GM23338 (cell line): ENCODE data around the gene OR4D6. TPM values are rescaled to one million over a fixed set of nuclear protein-coding genes. Genes with fewer than 3 reads are reported as not detected.

Experiments used
- ATAC-seq: fragments of 200-7000 bp; cut with Tn5 transposase; 3 replicates; pipeline ENCODE4 v1.9.1; 2020
- DNase-seq: peaks from one replicate; pipeline ENCODE4 v3.0.0-alpha.2; 2015; ENCODE audit warnings: low spot score
- H2AFZ ChIP-seq: fragments of 200-600 bp; sonication (generic); 2 replicates; pipeline ENCODE4 v1.8.0; 2016; ENCODE audit warnings: antibody characterized with exemption, mild to moderate bottlenecking, moderate library complexity
- H3F3A ChIP-seq: fragments of 200-600 bp; sonication (generic); replicated peaks from 2 replicates; pipeline ENCODE4 v1.8.0; 2017; ENCODE audit warnings: antibody characterized with exemption, mixed run types, low read depth
- H3K27ac ChIP-seq: fragments of 200-600 bp; sonication (generic); 2 replicates; pipeline ENCODE4 v1.6.1; 2016; ENCODE audit warnings: low read depth
- H3K27me3 ChIP-seq: fragments of 200-600 bp; sonication (generic); 2 replicates; pipeline ENCODE4 v1.8.0; 2016; ENCODE audit warnings: mild to moderate bottlenecking, mixed run types, moderate library complexity; ENCODE audit not compliant: insufficient read depth
- H3K36me3 ChIP-seq: fragments of 200-600 bp; sonication (generic); 2 replicates; pipeline ENCODE4 v1.8.0; 2016; ENCODE audit warnings: mild to moderate bottlenecking; ENCODE audit not compliant: insufficient read depth
- H3K4me1 ChIP-seq: fragments of 200-600 bp; sonication (generic); 2 replicates; pipeline ENCODE4 v1.8.0; 2016; ENCODE audit warnings: mild to moderate bottlenecking, moderate library complexity; ENCODE audit not compliant: insufficient read depth
- H3K4me2 ChIP-seq: fragments of 200-600 bp; sonication (generic); 2 replicates; pipeline ENCODE4 v1.7.1; 2017; ENCODE audit warnings: mixed run types
- H3K4me3 ChIP-seq: fragments of 200-600 bp; sonication (generic); 2 replicates; pipeline ENCODE4 v1.6.1; 2016; ENCODE audit warnings: mixed run types
- H3K79me2 ChIP-seq: fragments of 200-600 bp; sonication (generic); replicated peaks from 2 replicates; pipeline ENCODE4 v1.8.0; 2017; ENCODE audit warnings: mild to moderate bottlenecking; ENCODE audit not compliant: insufficient read depth
- H3K9me2 ChIP-seq: fragments of 200-600 bp; sonication (generic); 2 replicates; pipeline ENCODE4 v1.8.0; 2017; ENCODE audit not compliant: insufficient read depth
- H4K20me1 ChIP-seq: fragments of 200-600 bp; sonication (generic); replicated peaks from 2 replicates; pipeline ENCODE4 v1.8.0; 2017; ENCODE audit warnings: mild to moderate bottlenecking; ENCODE audit not compliant: insufficient read depth
- H3K27ac Mint-ChIP-seq: 2 replicates; pipeline ENCODE4 v1.8.0; 2020; ENCODE audit warnings: inconsistent platforms, mild to moderate bottlenecking, moderate library complexity, mixed read lengths
- H3K27me3 Mint-ChIP-seq: 3 replicates; pipeline ENCODE4 v1.8.0; 2022; ENCODE audit warnings: low read depth, mild to moderate bottlenecking, moderate library complexity, mixed read lengths, inconsistent platforms; ENCODE audit not compliant: insufficient read depth, poor library complexity
- H3K36me3 Mint-ChIP-seq: 3 replicates; pipeline ENCODE4 v1.8.0; 2021; ENCODE audit warnings: low read depth, mild to moderate bottlenecking, inconsistent platforms, moderate library complexity, mixed read lengths
- H3K4me1 Mint-ChIP-seq: 3 replicates; pipeline ENCODE4 v1.8.0; 2020; ENCODE audit warnings: mild to moderate bottlenecking, inconsistent platforms, mixed read lengths
- H3K4me3 Mint-ChIP-seq: 3 replicates; pipeline ENCODE4 v1.8.0; 2021; ENCODE audit warnings: moderate library complexity, mild to moderate bottlenecking, inconsistent platforms, mixed read lengths
- H3K9me3 Mint-ChIP-seq: 3 replicates; pipeline ENCODE4 v1.8.0; 2020; ENCODE audit warnings: moderate library complexity, mild to moderate bottlenecking, inconsistent platforms, mixed read lengths
- CREB1 ChIP-seq: fragments of 250-450 bp; sonication (Bioruptor Pico); IDR thresholded peaks from 2 replicates; pipeline ENCODE4 v1.5.0; 2020; ENCODE audit warnings: low read depth, mild to moderate bottlenecking, moderate library complexity
- EZH2 ChIP-seq: fragments of 200-600 bp; sonication (generic); IDR thresholded peaks from one replicate; pipeline ENCODE4 v1.8.0; 2017; ENCODE audit warnings: antibody characterized with exemption, mild to moderate bottlenecking, low read depth; ENCODE audit not compliant: unreplicated experiment
- EZH2phosphoT487 ChIP-seq: fragments of 200-600 bp; sonication (generic); IDR thresholded peaks from one replicate; pipeline ENCODE4 v1.8.1; 2018; ENCODE audit warnings: antibody characterized with exemption; ENCODE audit not compliant: unreplicated experiment
- JUNB ChIP-seq: IDR thresholded peaks from one replicate; pipeline ENCODE4 v1.6.1; 2016; ENCODE audit warnings: antibody characterized with exemption; ENCODE audit not compliant: unreplicated experiment
- NANOG ChIP-seq: IDR thresholded peaks from 2 replicates; pipeline ENCODE4 v1.6.1; 2016; ENCODE audit warnings: antibody characterized with exemption, borderline replicate concordance
- POLR2AphosphoS5 ChIP-seq: IDR thresholded peaks from 2 replicates; pipeline ENCODE4 v1.6.1; 2016; ENCODE audit warnings: antibody characterized with exemption, low read depth
- STAT1 ChIP-seq: IDR thresholded peaks from one replicate; pipeline ENCODE4 v1.6.1; 2016; ENCODE audit warnings: antibody characterized with exemption; ENCODE audit not compliant: unreplicated experiment
- ZNF114 ChIP-seq: fragments of 250-450 bp; sonication (Bioruptor Pico); IDR thresholded peaks from 2 replicates; pipeline ENCODE4 v1.5.0; 2020; ENCODE audit warnings: mild to moderate bottlenecking, moderate library complexity
- ZNF331 ChIP-seq: fragments of 250-450 bp; sonication (Bioruptor Pico); IDR thresholded peaks from 2 replicates; pipeline ENCODE4 v1.5.0; 2020; ENCODE audit warnings: low read depth, mild to moderate bottlenecking, moderate library complexity
- polyA plus RNA-seq: library from polyadenylated mRNA; unstranded; fragments of >200 nt; fragmentation: Nextera tagmentation; extraction: Ambion mirVana; gene quantifications from 2 replicates; pipeline ENCODE4 v1.2.1, GENCODE V29; 2016
- total RNA-seq: library from RNA; depleted of rRNA; stranded (reverse); fragments of >200 nt; shearing (Covaris generic); gene quantifications from 2 replicates; pipeline ENCODE4 v1.2.3, GENCODE V29; 2014
- TF ChIP-seq, protein P1 (sequence below): IDR thresholded peaks from 2 replicates; pipeline ENCODE4 v1.6.1; 2016; ENCODE audit warnings: antibody characterized with exemption
- TF ChIP-seq, protein P2 (sequence below), 2 experiments: fragments of 200-600 bp in 1 of 2; sonication (generic) in 1 of 2; conservative IDR thresholded peaks; 2 replicates each; pipeline versions ENCODE4 v1.5.1 to v1.6.1; 2016 to 2017; ENCODE audit warnings: antibody characterized with exemption in 2 of 2, low read depth in 2 of 2, mild to moderate bottlenecking in 2 of 2, moderate library complexity in 1 of 2
- TF ChIP-seq, protein P3 (sequence below): fragments of 250-450 bp; sonication (Bioruptor Pico); IDR thresholded peaks from 2 replicates; pipeline ENCODE4 v1.5.0; 2020; ENCODE audit warnings: mild to moderate bottlenecking, moderate library complexity
- TF ChIP-seq, protein P4 (sequence below): IDR thresholded peaks from one replicate; pipeline ENCODE4 v1.6.1; 2018; ENCODE audit warnings: antibody characterized with exemption; ENCODE audit not compliant: unreplicated experiment

Gene OR4D6
- total and polyA plus RNA-seq, 2 experiments from 2014 or later: not detected

DNA sequence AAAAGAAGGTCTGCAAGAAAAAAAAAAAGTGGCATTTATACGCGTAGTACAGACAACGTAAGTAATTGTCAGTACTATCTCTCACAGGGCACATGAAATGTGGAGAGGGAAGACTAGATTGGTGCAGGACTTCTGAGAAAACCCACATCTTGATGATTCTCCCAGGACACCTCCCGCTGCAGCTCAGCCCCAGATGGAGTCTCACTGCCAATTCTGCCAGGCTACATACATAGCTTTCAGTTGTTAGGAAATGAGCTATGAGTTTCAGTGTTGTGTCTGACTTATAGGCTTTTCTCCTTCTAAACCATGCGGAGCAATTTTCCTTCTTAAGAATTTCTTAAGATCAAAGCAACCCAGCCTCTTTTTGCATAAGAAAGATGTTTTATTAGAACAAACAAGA is 40.1 kb upstream of the OR4D6 start:
- H3K9me2 ChIP-seq: peaks cover 15% of the 10 kb centered on the region
- DNase-seq: no peak
- Mint-ChIP-seq H3K27me3 (no peaks in the 10 kb centered on the region), H3K9me3 (peaks cover 9% of the 10 kb centered on the region), H3K4me3 (no peak overlapping the region), H3K4me1 (no peaks in the 10 kb centered on the region), H3K27ac (no peak overlapping the region), H3K36me3 (no peaks in the 10 kb centered on the region; the same call in 2 of the 3 replicates)
- H3F3A ChIP-seq: no peaks in the 10 kb centered on the region
- H3K4me3 ChIP-seq: no peak overlapping the region
- H3K27ac ChIP-seq: no peak overlapping the region
- H3K4me1 ChIP-seq: no peaks in the 10 kb centered on the region
- no peaks in the 10 kb centered on the region for H3K36me3 ChIP-seq
- no peaks in the 10 kb centered on the region for H4K20me1 ChIP-seq
- H3K27me3 ChIP-seq: no peaks in the 10 kb centered on the region
- no peak for TF ChIP-seq NANOG
- no peak for TF ChIP-seq ZNF114 (CRISPR knock-in tag)
- TF ChIP-seq STAT1: no peak
- no peak for TF ChIP-seq EZH2
- no peak for TF ChIP-seq CREB1
- TF ChIP-seq, protein P1, sequence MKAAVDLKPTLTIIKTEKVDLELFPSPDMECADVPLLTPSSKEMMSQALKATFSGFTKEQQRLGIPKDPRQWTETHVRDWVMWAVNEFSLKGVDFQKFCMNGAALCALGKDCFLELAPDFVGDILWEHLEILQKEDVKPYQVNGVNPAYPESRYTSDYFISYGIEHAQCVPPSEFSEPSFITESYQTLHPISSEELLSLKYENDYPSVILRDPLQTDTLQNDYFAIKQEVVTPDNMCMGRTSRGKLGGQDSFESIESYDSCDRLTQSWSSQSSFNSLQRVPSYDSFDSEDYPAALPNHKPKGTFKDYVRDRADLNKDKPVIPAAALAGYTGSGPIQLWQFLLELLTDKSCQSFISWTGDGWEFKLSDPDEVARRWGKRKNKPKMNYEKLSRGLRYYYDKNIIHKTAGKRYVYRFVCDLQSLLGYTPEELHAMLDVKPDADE: no peak
- TF ChIP-seq EZH2phosphoT487: no peak
- TF ChIP-seq, protein P2, sequence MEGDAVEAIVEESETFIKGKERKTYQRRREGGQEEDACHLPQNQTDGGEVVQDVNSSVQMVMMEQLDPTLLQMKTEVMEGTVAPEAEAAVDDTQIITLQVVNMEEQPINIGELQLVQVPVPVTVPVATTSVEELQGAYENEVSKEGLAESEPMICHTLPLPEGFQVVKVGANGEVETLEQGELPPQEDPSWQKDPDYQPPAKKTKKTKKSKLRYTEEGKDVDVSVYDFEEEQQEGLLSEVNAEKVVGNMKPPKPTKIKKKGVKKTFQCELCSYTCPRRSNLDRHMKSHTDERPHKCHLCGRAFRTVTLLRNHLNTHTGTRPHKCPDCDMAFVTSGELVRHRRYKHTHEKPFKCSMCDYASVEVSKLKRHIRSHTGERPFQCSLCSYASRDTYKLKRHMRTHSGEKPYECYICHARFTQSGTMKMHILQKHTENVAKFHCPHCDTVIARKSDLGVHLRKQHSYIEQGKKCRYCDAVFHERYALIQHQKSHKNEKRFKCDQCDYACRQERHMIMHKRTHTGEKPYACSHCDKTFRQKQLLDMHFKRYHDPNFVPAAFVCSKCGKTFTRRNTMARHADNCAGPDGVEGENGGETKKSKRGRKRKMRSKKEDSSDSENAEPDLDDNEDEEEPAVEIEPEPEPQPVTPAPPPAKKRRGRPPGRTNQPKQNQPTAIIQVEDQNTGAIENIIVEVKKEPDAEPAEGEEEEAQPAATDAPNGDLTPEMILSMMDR (conservative IDR thresholded peaks at IDR 0.05; ENCODE audit: low read depth in 2 of 2): no peak
- TF ChIP-seq, protein P3, sequence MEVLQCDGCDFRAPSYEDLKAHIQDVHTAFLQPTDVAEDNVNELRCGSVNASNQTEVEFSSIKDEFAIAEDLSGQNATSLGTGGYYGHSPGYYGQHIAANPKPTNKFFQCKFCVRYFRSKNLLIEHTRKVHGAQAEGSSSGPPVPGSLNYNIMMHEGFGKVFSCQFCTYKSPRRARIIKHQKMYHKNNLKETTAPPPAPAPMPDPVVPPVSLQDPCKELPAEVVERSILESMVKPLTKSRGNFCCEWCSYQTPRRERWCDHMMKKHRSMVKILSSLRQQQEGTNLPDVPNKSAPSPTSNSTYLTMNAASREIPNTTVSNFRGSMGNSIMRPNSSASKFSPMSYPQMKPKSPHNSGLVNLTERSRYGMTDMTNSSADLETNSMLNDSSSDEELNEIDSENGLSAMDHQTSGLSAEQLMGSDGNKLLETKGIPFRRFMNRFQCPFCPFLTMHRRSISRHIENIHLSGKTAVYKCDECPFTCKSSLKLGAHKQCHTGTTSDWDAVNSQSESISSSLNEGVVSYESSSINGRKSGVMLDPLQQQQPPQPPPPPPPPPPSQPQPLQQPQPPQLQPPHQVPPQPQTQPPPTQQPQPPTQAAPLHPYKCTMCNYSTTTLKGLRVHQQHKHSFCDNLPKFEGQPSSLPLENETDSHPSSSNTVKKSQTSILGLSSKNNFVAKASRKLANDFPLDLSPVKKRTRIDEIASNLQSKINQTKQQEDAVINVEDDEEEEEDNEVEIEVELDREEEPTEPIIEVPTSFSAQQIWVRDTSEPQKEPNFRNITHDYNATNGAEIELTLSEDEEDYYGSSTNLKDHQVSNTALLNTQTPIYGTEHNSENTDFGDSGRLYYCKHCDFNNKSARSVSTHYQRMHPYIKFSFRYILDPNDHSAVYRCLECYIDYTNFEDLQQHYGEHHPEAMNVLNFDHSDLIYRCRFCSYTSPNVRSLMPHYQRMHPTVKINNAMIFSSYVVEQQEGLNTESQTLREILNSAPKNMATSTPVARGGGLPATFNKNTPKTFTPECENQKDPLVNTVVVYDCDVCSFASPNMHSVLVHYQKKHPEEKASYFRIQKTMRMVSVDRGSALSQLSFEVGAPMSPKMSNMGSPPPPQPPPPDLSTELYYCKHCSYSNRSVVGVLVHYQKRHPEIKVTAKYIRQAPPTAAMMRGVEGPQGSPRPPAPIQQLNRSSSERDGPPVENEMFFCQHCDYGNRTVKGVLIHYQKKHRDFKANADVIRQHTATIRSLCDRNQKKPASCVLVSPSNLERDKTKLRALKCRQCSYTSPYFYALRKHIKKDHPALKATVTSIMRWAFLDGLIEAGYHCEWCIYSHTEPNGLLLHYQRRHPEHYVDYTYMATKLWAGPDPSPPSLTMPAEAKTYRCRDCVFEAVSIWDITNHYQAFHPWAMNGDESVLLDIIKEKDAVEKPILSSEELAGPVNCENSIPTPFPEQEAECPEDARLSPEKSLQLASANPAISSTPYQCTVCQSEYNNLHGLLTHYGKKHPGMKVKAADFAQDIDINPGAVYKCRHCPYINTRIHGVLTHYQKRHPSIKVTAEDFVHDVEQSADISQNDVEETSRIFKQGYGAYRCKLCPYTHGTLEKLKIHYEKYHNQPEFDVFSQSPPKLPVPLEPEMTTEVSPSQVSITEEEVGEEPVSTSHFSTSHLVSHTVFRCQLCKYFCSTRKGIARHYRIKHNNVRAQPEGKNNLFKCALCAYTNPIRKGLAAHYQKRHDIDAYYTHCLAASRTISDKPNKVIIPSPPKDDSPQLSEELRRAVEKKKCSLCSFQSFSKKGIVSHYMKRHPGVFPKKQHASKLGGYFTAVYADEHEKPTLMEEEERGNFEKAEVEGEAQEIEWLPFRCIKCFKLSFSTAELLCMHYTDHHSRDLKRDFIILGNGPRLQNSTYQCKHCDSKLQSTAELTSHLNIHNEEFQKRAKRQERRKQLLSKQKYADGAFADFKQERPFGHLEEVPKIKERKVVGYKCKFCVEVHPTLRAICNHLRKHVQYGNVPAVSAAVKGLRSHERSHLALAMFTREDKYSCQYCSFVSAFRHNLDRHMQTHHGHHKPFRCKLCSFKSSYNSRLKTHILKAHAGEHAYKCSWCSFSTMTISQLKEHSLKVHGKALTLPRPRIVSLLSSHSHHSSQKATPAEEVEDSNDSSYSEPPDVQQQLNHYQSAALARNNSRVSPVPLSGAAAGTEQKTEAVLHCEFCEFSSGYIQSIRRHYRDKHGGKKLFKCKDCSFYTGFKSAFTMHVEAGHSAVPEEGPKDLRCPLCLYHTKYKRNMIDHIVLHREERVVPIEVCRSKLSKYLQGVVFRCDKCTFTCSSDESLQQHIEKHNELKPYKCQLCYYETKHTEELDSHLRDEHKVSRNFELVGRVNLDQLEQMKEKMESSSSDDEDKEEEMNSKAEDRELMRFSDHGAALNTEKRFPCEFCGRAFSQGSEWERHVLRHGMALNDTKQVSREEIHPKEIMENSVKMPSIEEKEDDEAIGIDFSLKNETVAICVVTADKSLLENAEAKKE: no peak
- no peak for TF ChIP-seq POLR2AphosphoS5
- TF ChIP-seq, protein P4, sequence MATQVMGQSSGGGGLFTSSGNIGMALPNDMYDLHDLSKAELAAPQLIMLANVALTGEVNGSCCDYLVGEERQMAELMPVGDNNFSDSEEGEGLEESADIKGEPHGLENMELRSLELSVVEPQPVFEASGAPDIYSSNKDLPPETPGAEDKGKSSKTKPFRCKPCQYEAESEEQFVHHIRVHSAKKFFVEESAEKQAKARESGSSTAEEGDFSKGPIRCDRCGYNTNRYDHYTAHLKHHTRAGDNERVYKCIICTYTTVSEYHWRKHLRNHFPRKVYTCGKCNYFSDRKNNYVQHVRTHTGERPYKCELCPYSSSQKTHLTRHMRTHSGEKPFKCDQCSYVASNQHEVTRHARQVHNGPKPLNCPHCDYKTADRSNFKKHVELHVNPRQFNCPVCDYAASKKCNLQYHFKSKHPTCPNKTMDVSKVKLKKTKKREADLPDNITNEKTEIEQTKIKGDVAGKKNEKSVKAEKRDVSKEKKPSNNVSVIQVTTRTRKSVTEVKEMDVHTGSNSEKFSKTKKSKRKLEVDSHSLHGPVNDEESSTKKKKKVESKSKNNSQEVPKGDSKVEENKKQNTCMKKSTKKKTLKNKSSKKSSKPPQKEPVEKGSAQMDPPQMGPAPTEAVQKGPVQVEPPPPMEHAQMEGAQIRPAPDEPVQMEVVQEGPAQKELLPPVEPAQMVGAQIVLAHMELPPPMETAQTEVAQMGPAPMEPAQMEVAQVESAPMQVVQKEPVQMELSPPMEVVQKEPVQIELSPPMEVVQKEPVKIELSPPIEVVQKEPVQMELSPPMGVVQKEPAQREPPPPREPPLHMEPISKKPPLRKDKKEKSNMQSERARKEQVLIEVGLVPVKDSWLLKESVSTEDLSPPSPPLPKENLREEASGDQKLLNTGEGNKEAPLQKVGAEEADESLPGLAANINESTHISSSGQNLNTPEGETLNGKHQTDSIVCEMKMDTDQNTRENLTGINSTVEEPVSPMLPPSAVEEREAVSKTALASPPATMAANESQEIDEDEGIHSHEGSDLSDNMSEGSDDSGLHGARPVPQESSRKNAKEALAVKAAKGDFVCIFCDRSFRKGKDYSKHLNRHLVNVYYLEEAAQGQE: no peak
- TF ChIP-seq JUNB: no peak
- TF ChIP-seq ZNF331 (CRISPR knock-in tag): no peak
- H3K4me2 ChIP-seq: no peak overlapping the region
- no peak overlapping the region for H2AFZ ChIP-seq
- H3K79me2 ChIP-seq: no peaks in the 10 kb centered on the region
- ATAC-seq: no peak
